22Rv1 (cell line): ENCODE data around the gene KRTAP10-4.

Experiments
- ZFX ChIP-seq: fragments of 450-650 bp; IDR thresholded peaks from 2 replicates; pipeline ENCODE4 v1.6.1; 2017; ENCODE audit warnings: antibody characterized with exemption, borderline replicate concordance
- TF ChIP-seq, protein P1 (sequence below): fragments of 450-650 bp; IDR thresholded peaks from 2 replicates; pipeline ENCODE4 v1.5.1; 2017; ENCODE audit warnings: mild to moderate bottlenecking

DNA sequence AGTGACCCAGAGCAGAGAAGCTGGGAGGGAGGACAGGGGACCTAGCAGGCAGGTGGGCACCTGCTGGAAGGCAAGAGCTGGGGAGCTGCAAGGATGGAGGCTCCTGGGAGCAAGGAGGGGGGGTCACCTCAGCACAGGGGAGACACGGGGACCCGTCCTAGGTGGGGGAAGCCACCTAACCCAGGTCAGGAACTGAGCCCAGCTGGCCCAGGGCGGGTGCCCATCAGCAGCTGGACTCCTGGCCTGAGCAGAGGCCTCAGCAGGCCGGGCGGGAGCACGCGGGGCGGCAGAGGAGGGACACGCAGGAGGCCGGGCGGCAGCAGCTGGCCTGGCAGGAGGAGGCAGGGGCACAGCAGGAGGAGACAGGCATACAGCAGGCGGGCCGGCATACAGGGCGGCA lies 34.5 kb upstream of the KRTAP10-4 start:
- TF ChIP-seq, protein P1, sequence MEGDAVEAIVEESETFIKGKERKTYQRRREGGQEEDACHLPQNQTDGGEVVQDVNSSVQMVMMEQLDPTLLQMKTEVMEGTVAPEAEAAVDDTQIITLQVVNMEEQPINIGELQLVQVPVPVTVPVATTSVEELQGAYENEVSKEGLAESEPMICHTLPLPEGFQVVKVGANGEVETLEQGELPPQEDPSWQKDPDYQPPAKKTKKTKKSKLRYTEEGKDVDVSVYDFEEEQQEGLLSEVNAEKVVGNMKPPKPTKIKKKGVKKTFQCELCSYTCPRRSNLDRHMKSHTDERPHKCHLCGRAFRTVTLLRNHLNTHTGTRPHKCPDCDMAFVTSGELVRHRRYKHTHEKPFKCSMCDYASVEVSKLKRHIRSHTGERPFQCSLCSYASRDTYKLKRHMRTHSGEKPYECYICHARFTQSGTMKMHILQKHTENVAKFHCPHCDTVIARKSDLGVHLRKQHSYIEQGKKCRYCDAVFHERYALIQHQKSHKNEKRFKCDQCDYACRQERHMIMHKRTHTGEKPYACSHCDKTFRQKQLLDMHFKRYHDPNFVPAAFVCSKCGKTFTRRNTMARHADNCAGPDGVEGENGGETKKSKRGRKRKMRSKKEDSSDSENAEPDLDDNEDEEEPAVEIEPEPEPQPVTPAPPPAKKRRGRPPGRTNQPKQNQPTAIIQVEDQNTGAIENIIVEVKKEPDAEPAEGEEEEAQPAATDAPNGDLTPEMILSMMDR: no peak
- TF ChIP-seq ZFX: no peak
